A673 (cell line): ENCODE measurements around the gene LGALS9. TPM values are rescaled to one million over a fixed set of nuclear protein-coding genes. Genes with fewer than 3 reads are reported as not detected.
"Not testable (repeated sequence)": the region's sequence is repeated elsewhere in the genome, so short reads cannot be mapped to it uniquely, and the experiment has no call there.

Source experiments
- BruUV-seq: library from RNA; stranded (reverse); fragments of 400-500 nt; replicated peaks from 2 replicates; lab custom pipeline; 2021; lab: Mats Ljungman, UMichigan
- CTCF ChIA-PET: fragments of 300-600 bp; sonication (Branson Sonifier 250); formaldehyde crosslinking; loops from one replicate; lab custom pipeline; 2022; ENCODE audit warnings: antibody characterized with exemption; lab: Charles Lee
- POLR2A ChIA-PET: fragments of 300-600 bp; sonication (Branson Sonifier 250); formaldehyde crosslinking; loops from one replicate; lab custom pipeline; 2022; ENCODE audit warnings: antibody characterized with exemption; ENCODE audit not compliant: low non-redundant PET; lab: Charles Lee
- DNase-seq: peaks from one replicate; pipeline ENCODE4 v3.0.0-alpha.2; 2015; ENCODE audit warnings: low spot score
- H3K27ac ChIP-seq: fragments of 200-600 bp; sonication (generic); 2 replicates; pipeline ENCODE4 v1.5.1; 2016; ENCODE audit warnings: mixed run types, low read depth, mild to moderate bottlenecking, mixed read lengths, antibody characterized with exemption, low read length; ENCODE audit not compliant: poor library complexity, severe bottlenecking
- H3K27me3 ChIP-seq: fragments of 200-600 bp; sonication (generic); replicated peaks from 2 replicates; pipeline ENCODE4 v1.6.1; 2017; ENCODE audit warnings: mixed run types, low read depth, mild to moderate bottlenecking, mixed read lengths, antibody characterized with exemption, low read length; ENCODE audit not compliant: insufficient read depth, poor library complexity
- H3K36me3 ChIP-seq: fragments of 200-600 bp; sonication (generic); 2 replicates; pipeline ENCODE4 v1.6.1; 2016; ENCODE audit warnings: mixed run types, mild to moderate bottlenecking, mixed read lengths, antibody characterized with exemption, low read length; ENCODE audit not compliant: insufficient read depth, poor library complexity, severe bottlenecking
- H3K4me1 ChIP-seq: fragments of 200-600 bp; sonication (generic); 2 replicates; pipeline ENCODE4 v1.6.1; 2017; ENCODE audit warnings: mixed run types, mild to moderate bottlenecking, mixed read lengths, antibody characterized with exemption, low read length; ENCODE audit not compliant: insufficient read depth, poor library complexity, severe bottlenecking
- H3K4me3 ChIP-seq: fragments of 200-600 bp; sonication (generic); 2 replicates; pipeline ENCODE4 v1.5.1; 2016; ENCODE audit warnings: low read depth, mixed run types, mild to moderate bottlenecking, mixed read lengths, low read length; ENCODE audit not compliant: poor library complexity, severe bottlenecking
- H3K9me3 ChIP-seq: fragments of 200-600 bp; sonication (generic); 2 replicates; pipeline ENCODE4 v1.6.1; 2016; ENCODE audit warnings: mixed run types, low read depth, mild to moderate bottlenecking, mixed read lengths, antibody characterized with exemption, low read length; ENCODE audit not compliant: poor library complexity, severe bottlenecking
- CTCF ChIP-seq: fragments of 300-800, 200-600 bp; sonication (generic); conservative IDR thresholded peaks from 2 replicates; pipeline ENCODE4 v1.5.1; 2017; ENCODE audit warnings: low read depth, mild to moderate bottlenecking, antibody characterized with exemption, low read length, moderate library complexity, mixed read lengths
- EZH2 ChIP-seq: fragments of 200-600 bp; sonication (generic); IDR thresholded peaks from 2 replicates; pipeline ENCODE4 v1.6.1; 2017; ENCODE audit warnings: borderline replicate concordance, low read depth, mild to moderate bottlenecking, mixed read lengths, antibody characterized with exemption, low read length; ENCODE audit not compliant: poor library complexity, severe bottlenecking
- intact Hi-C: fragments of 100-400 bp; cut with micrococcal nuclease; formaldehyde crosslinking; loops from one replicate; pipeline ENCODE4 v1.10.0; 2022; ENCODE audit not compliant: unreplicated experiment
- total RNA-seq: library from RNA; stranded (reverse); gene quantifications from 2 replicates; pipeline ENCODE4 v1.2.3, GENCODE V29; 2021

LGALS9 gene
- total RNA-seq, 1 experiment from 2014 or later = 2.4 TPM

- TF ChIP-seq CTCF (no peak), EZH2 (no peak)
- intact Hi-C loops = no loop called here
- no TSS peak for BruUV-seq
- Histone ChIP-seq H3K4me1 (no peaks in the 10 kb centered on the region), H3K27me3 (no peaks in the 10 kb centered on the region), H3K36me3 (no peaks in the 10 kb centered on the region), H3K4me3 (no peak overlapping the region), H3K9me3 (no peaks in the 10 kb centered on the region), H3K27ac (no peak overlapping the region)
- ChIA-PET CTCF (no interaction called here), POLR2A (no interaction called here)
- DNase-seq = no peak
Measured at GRCh38 chr17:27647765-27648164, 16.8 kb downstream of the LGALS9 start.

- H3K4me1 ChIP-seq, BruUV-seq, POLR2A ChIA-PET, H3K27ac ChIP-seq, H3K27me3 ChIP-seq, H3K4me3 ChIP-seq, H3K9me3 ChIP-seq, DNase-seq, intact Hi-C loops, H3K36me3 ChIP-seq, CTCF ChIA-PET: not testable (repeated sequence)
Measured at GRCh38 chr17:27649111-27649571, 18.2 kb downstream of the LGALS9 start.

GRCh38 chr17:27649929-27650328 lies 18.9 kb downstream of the LGALS9 start:
- no peak overlapping the region for H3K4me3 ChIP-seq
- H3K9me3 ChIP-seq = no peaks in the 10 kb centered on the region
- H3K36me3 ChIP-seq = no peaks in the 10 kb centered on the region
- intact Hi-C loops = loop anchor here (2.0 to 5.0 kb wide), 2 partner anchors 47 to 232 kb away; no protein-coding TSS in a partner anchor
- CTCF ChIA-PET = no interaction called here
- TF ChIP-seq CTCF = no peak
- TF ChIP-seq EZH2 = no peak
- no peak overlapping the region for H3K27ac ChIP-seq
- no peak for DNase-seq
- POLR2A ChIA-PET = no interaction called here
- BruUV-seq = no TSS peak
- no peaks in the 10 kb centered on the region for H3K27me3 ChIP-seq
- no peaks in the 10 kb centered on the region for H3K4me1 ChIP-seq

GRCh38 chr17:27650836-27651235 lies 19.8 kb downstream of the LGALS9 start:
- intact Hi-C loops = loop anchor here (2.0 to 5.0 kb wide), 2 partner anchors 48 to 231 kb away; no protein-coding TSS in a partner anchor
- ChIA-PET CTCF (interaction anchor here (0.6 to 1.5 kb wide), 3 partner anchors 41 to 405 kb away, joined by 3 read pairs; no protein-coding TSS in a partner anchor), POLR2A (no interaction called here)
- no peaks in the 10 kb centered on the region for H3K9me3 ChIP-seq
- H3K27me3 ChIP-seq = no peaks in the 10 kb centered on the region
- no peak for DNase-seq
- no peaks in the 10 kb centered on the region for H3K36me3 ChIP-seq
- TF ChIP-seq CTCF = no peak
- TF ChIP-seq EZH2 = no peak
- H3K4me1 ChIP-seq = no peaks in the 10 kb centered on the region
- no peak overlapping the region for H3K4me3 ChIP-seq
- no peak overlapping the region for H3K27ac ChIP-seq
- no TSS peak for BruUV-seq
